Uterus (tissue), 2 donors: Measurements from ENCODE around the gene RPUSD4.

Source experiments
- CTCF ChIP-seq, 4 experiments: fragments of 200-600 bp in 2 of 4; fragments of 450-650 bp in 2 of 4; sonication (generic) in 2 of 4; IDR thresholded peaks; one replicate each; pipeline ENCODE4 v1.5.1; 2016 to 2019; ENCODE audit warnings: antibody characterized with exemption in 4 of 4, mild to moderate bottlenecking in 2 of 4, moderate library complexity in 1 of 4
- POLR2A ChIP-seq, 2 donors: fragments of 450-650 bp; IDR thresholded peaks; one replicate each; pipeline ENCODE4 v1.6.1; 2016; ENCODE audit warnings: antibody characterized with exemption in 2 of 2, mild to moderate bottlenecking in 1 of 2, moderate library complexity in 1 of 2

GRCh38 chr11:126219547-126219946, 8.1 kb upstream of the RPUSD4 start:
- TF ChIP-seq CTCF (IDR thresholded peaks at IDR 0.05) (no peak), POLR2A (IDR thresholded peaks at IDR 0.05) (no peak)
